Sigmoid colon (tissue), 7 donors: ENCODE measurements around the gene ZFYVE1. TPM values are rescaled to one million over a fixed set of nuclear protein-coding genes. Genes with fewer than 3 reads are reported as not detected.

ENCODE experiments used
- DNase-seq: peaks from one replicate; pipeline ENCODE4 v3.0.0-alpha.2; 2019
- H3K27ac ChIP-seq, 4 donors: fragments of 200-600 bp; sonication (generic); one replicate each; pipeline ENCODE4 v1.5.1; 2016 to 2019; ENCODE audit warnings: mild to moderate bottlenecking in 1 of 4
- H3K27me3 ChIP-seq, 3 donors: fragments of 200-600 bp; sonication (generic); one replicate each; pipeline ENCODE4 v1.5.1; 2019; ENCODE audit warnings: mild to moderate bottlenecking in 1 of 3
- H3K36me3 ChIP-seq, 4 donors: fragments of 200-600 bp; sonication (generic); one replicate each; pipeline ENCODE4 v1.5.1; 2016 to 2019
- H3K4me1 ChIP-seq, 4 donors: fragments of 200-600 bp; sonication (generic); one replicate each; pipeline ENCODE4 v1.5.1; 2017 to 2019
- H3K4me3 ChIP-seq, 4 donors: fragments of 200-600 bp; sonication (generic); one replicate each; pipeline ENCODE4 v1.5.1; 2017 to 2019; ENCODE audit warnings: mild to moderate bottlenecking in 2 of 4, moderate library complexity in 1 of 4
- H3K9me3 ChIP-seq, 4 donors: fragments of 200-600 bp in 3 of 4; sonication (generic) in 3 of 4; one replicate each; pipeline versions ENCODE4 v1.5.1 to v1.6.1; 2013 to 2019
- EP300 ChIP-seq, 4 donors: sonication (generic); formaldehyde crosslinking; IDR thresholded peaks; one replicate each; pipeline ENCODE4 v1.6.1; 2017; ENCODE audit warnings: antibody characterized with exemption in 4 of 4
- POLR2A ChIP-seq, 2 donors: fragments of 450-650 bp; IDR thresholded peaks; one replicate each; pipeline ENCODE4 v1.6.1; 2016; ENCODE audit warnings: antibody characterized with exemption in 2 of 2, mild to moderate bottlenecking in 2 of 2, moderate library complexity in 2 of 2
- POLR2AphosphoS5 ChIP-seq, 4 donors: sonication (generic); formaldehyde crosslinking; IDR thresholded peaks; one replicate each; pipeline ENCODE4 v1.6.1; 2017; ENCODE audit warnings: antibody characterized with exemption in 4 of 4
- WGBS, 2 donors: extraction: QIAGEN DNeasy Blood & Tissue Kit; methylation state at CpG; one replicate each; pipeline ENCODE4 v1.1.7; 2013; 5-methylcytosine and 5-hydroxymethylcytosine counted together
- intact Hi-C: fragments of 100-400 bp; cut with DNase I; formaldehyde crosslinking; loops from one replicate; pipeline ENCODE4 v1.15.1; 2023
- polyA plus RNA-seq, 3 donors: library from polyadenylated mRNA; stranded (reverse); fragments of 200-250 nt; gene quantifications; one replicate each; pipeline ENCODE4 v1.2.3, GENCODE V29; 2013
- total RNA-seq, 4 donors: library from RNA; depleted of rRNA; stranded (reverse); fragments of >200 nt; gene quantifications; one replicate each; pipeline ENCODE4 v1.1.0, GENCODE V29; 2016
- TF ChIP-seq, protein P1 (sequence below), 4 experiments: fragments of 450-650 bp in 3 of 4; fragments of 200-600 bp in 1 of 4; IDR thresholded peaks; one replicate each; pipeline ENCODE4 v1.5.1; 2016 to 2019; ENCODE audit warnings: antibody characterized with exemption in 4 of 4, mild to moderate bottlenecking in 3 of 4, moderate library complexity in 2 of 4
- donor health status: healthy with polysubstance abuse.
- donor health status: Bipolar disorder and iron deficiency.
- donor health status: healthy.

ZFYVE1 gene
- total and polyA plus RNA-seq, 7 donors = 6.6 to 27.7 (median 15.5) TPM

DNA sequence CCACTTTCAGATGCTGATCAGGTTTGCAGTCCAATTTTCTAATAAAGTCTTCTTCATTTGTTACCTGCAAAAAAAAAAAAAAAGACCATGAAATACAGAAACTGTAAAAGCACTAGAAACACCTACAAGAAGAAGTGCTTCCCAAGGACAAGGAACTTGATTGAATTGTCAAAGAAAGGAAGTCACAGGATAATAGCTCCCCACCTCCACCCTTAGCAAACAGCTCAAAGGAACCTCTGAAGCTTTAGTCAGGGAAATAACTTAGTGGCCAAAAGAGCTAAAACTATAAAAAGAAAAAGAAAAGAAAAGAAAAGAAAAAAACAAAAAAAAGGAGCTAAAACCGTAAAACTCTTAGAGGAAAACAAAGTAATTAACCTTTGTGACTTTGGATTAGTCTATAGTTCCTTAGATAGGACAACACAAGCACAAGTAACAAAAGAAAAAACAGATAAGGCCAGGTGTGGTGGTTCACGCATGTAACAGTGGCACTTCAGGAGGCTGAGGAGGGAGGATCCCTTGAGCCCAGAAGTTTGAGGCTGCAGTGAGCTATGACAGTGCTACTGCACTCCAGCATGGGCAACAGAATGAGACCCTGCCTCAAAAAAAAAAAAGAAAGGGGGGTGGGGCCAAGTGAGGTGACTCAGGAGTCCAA lies 28.5 kb downstream of the ZFYVE1 start:
- intact Hi-C loops = no loop called here

GRCh38 chr14:72996916-72997315 lies 30.0 kb downstream of the ZFYVE1 start:
- Histone ChIP-seq H3K4me1 (peaks cover 0 to 3% (median under 1%) of the 10 kb centered on the region in 4 donors), H3K36me3 (peaks cover 27 to 60% (median 28%) of the 10 kb centered on the region in 4 donors), H3K4me3 (no peak overlapping the region), H3K27me3 (no peaks in the 10 kb centered on the region), H3K27ac (no peak overlapping the region), H3K9me3 (no peaks in the 10 kb centered on the region)
- intact Hi-C loops = no loop called here
- DNase-seq = no peak
- TF ChIP-seq POLR2A (IDR thresholded peaks at IDR 0.05) (no peak), EP300 (IDR thresholded peaks at IDR 0.05) (no peak), POLR2AphosphoS5 (IDR thresholded peaks at IDR 0.05) (no peak)
- TF ChIP-seq, protein P1, sequence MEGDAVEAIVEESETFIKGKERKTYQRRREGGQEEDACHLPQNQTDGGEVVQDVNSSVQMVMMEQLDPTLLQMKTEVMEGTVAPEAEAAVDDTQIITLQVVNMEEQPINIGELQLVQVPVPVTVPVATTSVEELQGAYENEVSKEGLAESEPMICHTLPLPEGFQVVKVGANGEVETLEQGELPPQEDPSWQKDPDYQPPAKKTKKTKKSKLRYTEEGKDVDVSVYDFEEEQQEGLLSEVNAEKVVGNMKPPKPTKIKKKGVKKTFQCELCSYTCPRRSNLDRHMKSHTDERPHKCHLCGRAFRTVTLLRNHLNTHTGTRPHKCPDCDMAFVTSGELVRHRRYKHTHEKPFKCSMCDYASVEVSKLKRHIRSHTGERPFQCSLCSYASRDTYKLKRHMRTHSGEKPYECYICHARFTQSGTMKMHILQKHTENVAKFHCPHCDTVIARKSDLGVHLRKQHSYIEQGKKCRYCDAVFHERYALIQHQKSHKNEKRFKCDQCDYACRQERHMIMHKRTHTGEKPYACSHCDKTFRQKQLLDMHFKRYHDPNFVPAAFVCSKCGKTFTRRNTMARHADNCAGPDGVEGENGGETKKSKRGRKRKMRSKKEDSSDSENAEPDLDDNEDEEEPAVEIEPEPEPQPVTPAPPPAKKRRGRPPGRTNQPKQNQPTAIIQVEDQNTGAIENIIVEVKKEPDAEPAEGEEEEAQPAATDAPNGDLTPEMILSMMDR (IDR thresholded peaks at IDR 0.05) = no peak
- WGBS, 2 donors = 92 to 93% methylated on average over 6 of the region's 6 CpGs

More for the DNA sequence above, 28.5 kb downstream of the ZFYVE1 start:
- no peak overlapping the region for H3K27ac ChIP-seq
- H3K4me1 ChIP-seq = peaks cover 0 to 7% (median 3%) of the 10 kb centered on the region in 4 donors
- TF ChIP-seq POLR2AphosphoS5 (IDR thresholded peaks at IDR 0.05) = no peak
- no peak for TF ChIP-seq POLR2A (IDR thresholded peaks at IDR 0.05)
- TF ChIP-seq, protein P1 (IDR thresholded peaks at IDR 0.05) = no peak
- no peak for TF ChIP-seq EP300 (IDR thresholded peaks at IDR 0.05)
- H3K36me3 ChIP-seq = peaks cover 14 to 46% (median 20%) of the 10 kb centered on the region in 4 donors
- H3K9me3 ChIP-seq = no peaks in the 10 kb centered on the region
- WGBS, 2 donors = 31 to 72% methylated on average over 2 of the region's 2 CpGs
- no peak overlapping the region for H3K4me3 ChIP-seq
- DNase-seq = no peak
- no peaks in the 10 kb centered on the region for H3K27me3 ChIP-seq

- Histone ChIP-seq H3K36me3 (peaks cover 15 to 67% (median 20%) of the 10 kb centered on the region in 4 donors), H3K27ac (no peak overlapping the region), H3K4me1 (no peaks in the 10 kb centered on the region), H3K4me3 (no peak overlapping the region), H3K27me3 (no peaks in the 10 kb centered on the region), H3K9me3 (no peaks in the 10 kb centered on the region)
- intact Hi-C loops = no loop called here
- WGBS, 2 donors = 98% methylated on average over 8 of the region's 8 CpGs
- no peak for TF ChIP-seq POLR2A (IDR thresholded peaks at IDR 0.05)
- no peak for TF ChIP-seq EP300 (IDR thresholded peaks at IDR 0.05)
- DNase-seq = no peak
Measured at GRCh38 chr14:72990171-72990570, 36.7 kb downstream of the ZFYVE1 start.

DNA sequence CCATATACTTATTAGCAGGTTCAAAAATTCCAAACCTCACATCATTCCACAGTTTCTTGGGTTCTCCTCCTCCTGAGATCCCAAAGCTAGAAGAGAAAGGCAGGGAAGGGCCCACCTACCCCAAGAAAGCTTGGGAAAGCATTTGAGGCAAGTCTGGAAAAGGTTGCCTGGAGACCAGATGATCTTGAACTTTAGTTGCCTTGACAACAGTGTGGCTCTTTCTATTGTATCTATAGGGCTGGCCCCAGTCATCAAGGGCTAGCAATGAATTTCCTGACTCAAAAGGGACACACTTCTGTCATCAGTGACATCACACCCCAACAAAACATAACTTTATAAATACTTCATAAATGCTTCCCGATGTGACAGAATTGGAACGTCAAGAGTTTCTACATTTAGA lies 40.0 kb downstream of the ZFYVE1 start:
- WGBS, 2 donors = 90 to 92% methylated on average over 2 of the region's 2 CpGs
- Histone ChIP-seq H3K27ac (no peak overlapping the region), H3K36me3 (peaks cover 1 to 65% (median 12%) of the 10 kb centered on the region in 4 donors), H3K27me3 (no peaks in the 10 kb centered on the region), H3K4me3 (no peak overlapping the region), H3K4me1 (no peaks in the 10 kb centered on the region), H3K9me3 (no peaks in the 10 kb centered on the region)
- TF ChIP-seq POLR2A (IDR thresholded peaks at IDR 0.05) (no peak), EP300 (IDR thresholded peaks at IDR 0.05) (no peak)
- TF ChIP-seq, protein P1 (IDR thresholded peaks at IDR 0.05) = no peak
- DNase-seq = no peak
- intact Hi-C loops = no loop called here

GRCh38 chr14:72986214-72986613 lies 40.7 kb downstream of the ZFYVE1 start:
- DNase-seq = no peak
- H3K27me3 ChIP-seq = no peaks in the 10 kb centered on the region
- no peaks in the 10 kb centered on the region for H3K4me1 ChIP-seq
- WGBS, 2 donors = 81 to 89% methylated on average over 3 of the region's 3 CpGs
- TF ChIP-seq, protein P1 (IDR thresholded peaks at IDR 0.05) = no peak
- TF ChIP-seq POLR2AphosphoS5 (IDR thresholded peaks at IDR 0.05) (no peak), EP300 (IDR thresholded peaks at IDR 0.05) (no peak), POLR2A (IDR thresholded peaks at IDR 0.05) (no peak)
- no peak overlapping the region for H3K27ac ChIP-seq
- no peaks in the 10 kb centered on the region for H3K9me3 ChIP-seq
- peaks cover 0 to 65% (median 12%) of the 10 kb centered on the region in 4 donors for H3K36me3 ChIP-seq
- no peak overlapping the region for H3K4me3 ChIP-seq
- intact Hi-C loops = no loop called here
